DND-41 (cell line): ENCODE measurements around the gene LIN54.

Source experiments
- ATAC-seq: fragments of 200-7000 bp; cut with Tn5 transposase; 3 replicates; pipeline ENCODE4 v1.9.1; 2021; ENCODE audit warnings: low read depth; ENCODE audit not compliant: insufficient read depth
- DNase-seq: peaks from one replicate; pipeline ENCODE4 v3.0.0-alpha.2; 2020
- H2AFZ ChIP-seq: 2 replicates; pipeline ENCODE4 v1.6.0; 2012; ENCODE audit warnings: low read depth, low read length
- H3K27ac ChIP-seq: 2 replicates; pipeline ENCODE4 v1.5.1; 2012; ENCODE audit warnings: low read length, inconsistent platforms
- H3K27me3 ChIP-seq: fragments of 200-600 bp; sonication (generic); 2 replicates; pipeline ENCODE4 v1.6.0; 2012; ENCODE audit warnings: low read length, mild to moderate bottlenecking, inconsistent platforms; ENCODE audit not compliant: insufficient read depth, poor library complexity
- H3K36me3 ChIP-seq: 2 replicates; pipeline ENCODE4 v1.5.1; 2012; ENCODE audit warnings: low read length, inconsistent platforms; ENCODE audit not compliant: insufficient read depth
- H3K4me1 ChIP-seq: 2 replicates; pipeline ENCODE4 v1.5.1; 2012; ENCODE audit warnings: mild to moderate bottlenecking, low read length; ENCODE audit not compliant: insufficient read depth
- H3K4me2 ChIP-seq: 2 replicates; pipeline ENCODE4 v1.6.0; 2012; ENCODE audit warnings: mild to moderate bottlenecking, moderate library complexity, low read length, inconsistent platforms; ENCODE audit not compliant: insufficient read depth
- H3K4me3 ChIP-seq, 2 experiments: fragments of 200-600 bp in 1 of 2; shearing (Covaris generic) in 1 of 2; 2 replicates each; pipeline ENCODE4 v1.5.1; 2012 to 2016; ENCODE audit warnings: inconsistent platforms in 2 of 2, low read length in 2 of 2, mild to moderate bottlenecking in 2 of 2, low read depth in 1 of 2, moderate library complexity in 1 of 2
- H3K79me2 ChIP-seq: 2 replicates; pipeline ENCODE4 v1.6.0; 2012; ENCODE audit warnings: low read length, inconsistent platforms; ENCODE audit not compliant: insufficient read depth
- H3K9ac ChIP-seq: 2 replicates; pipeline ENCODE4 v1.6.0; 2012; ENCODE audit warnings: low read depth, mild to moderate bottlenecking, inconsistent platforms, low read length, moderate library complexity
- H3K9me3 ChIP-seq: 2 replicates; pipeline ENCODE4 v1.5.1; 2012; ENCODE audit warnings: low read length, moderate library complexity, mild to moderate bottlenecking, inconsistent platforms; ENCODE audit not compliant: insufficient read depth, severe bottlenecking
- H4K20me1 ChIP-seq: 2 replicates; pipeline ENCODE4 v1.6.0; 2012; ENCODE audit warnings: low read length; ENCODE audit not compliant: insufficient read depth
- EZH2 ChIP-seq: IDR thresholded peaks from 3 replicates; pipeline ENCODE4 v1.6.1; 2012; ENCODE audit warnings: borderline replicate concordance, low read depth, mild to moderate bottlenecking, moderate library complexity, low read length, inconsistent platforms; ENCODE audit not compliant: severe bottlenecking
- TF ChIP-seq, protein P1 (sequence below): IDR thresholded peaks from 2 replicates; pipeline ENCODE4 v1.5.1; 2012; ENCODE audit warnings: borderline replicate concordance, low read length, moderate library complexity, mild to moderate bottlenecking; ENCODE audit not compliant: poor library complexity, severe bottlenecking; ENCODE audit errors: extremely low read depth

Gene LIN54

DNA sequence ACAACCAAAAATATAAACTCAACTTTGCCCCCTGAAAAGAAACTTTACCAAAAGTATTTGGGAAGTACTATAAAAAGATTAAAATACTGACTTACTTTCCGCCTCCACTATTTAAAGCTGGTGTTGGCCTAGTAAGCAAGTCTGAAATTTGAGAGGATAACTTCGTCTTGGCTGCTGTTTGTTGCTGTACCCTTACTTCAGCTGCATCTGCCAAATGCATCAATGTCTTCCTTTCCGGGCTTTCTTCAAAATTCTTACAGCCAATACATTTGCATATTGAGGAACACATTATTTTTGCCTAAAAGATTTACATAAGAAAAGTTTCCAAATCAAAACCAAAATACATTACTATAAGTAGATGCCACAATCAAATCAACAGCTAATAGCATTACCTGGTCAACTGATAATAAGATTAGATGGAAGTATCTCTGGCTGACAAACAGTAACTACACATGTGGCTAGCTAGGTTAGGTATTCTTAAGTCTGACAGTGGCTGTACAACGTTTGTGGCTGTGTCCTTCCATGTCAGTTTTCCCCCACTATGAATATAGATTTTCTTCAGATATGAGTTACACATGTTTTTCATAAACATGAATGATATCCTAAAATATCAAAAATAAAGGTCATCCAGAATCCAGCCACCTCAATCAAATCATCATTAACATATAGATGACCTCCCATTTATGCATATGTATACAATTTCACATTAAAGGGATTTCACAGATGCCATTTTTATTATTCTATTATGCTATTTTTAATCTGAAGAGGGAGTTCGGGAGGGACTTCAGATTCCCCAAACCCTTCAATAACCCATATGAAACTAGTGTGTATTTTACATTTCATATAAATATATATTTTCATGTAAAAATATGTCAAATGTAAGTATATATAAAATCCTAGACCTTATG lies 79.5 kb downstream of the LIN54 start:
- Histone ChIP-seq H3K4me2 (no peak overlapping the region), H3K9ac (no peak overlapping the region), H3K27ac (no peak overlapping the region), H3K36me3 (peaks cover 76% of the 10 kb centered on the region), H3K9me3 (no peaks in the 10 kb centered on the region), H4K20me1 (no peaks in the 10 kb centered on the region), H3K4me3 (no peak overlapping the region), H2AFZ (no peak overlapping the region), H3K4me1 (no peaks in the 10 kb centered on the region), H3K27me3 (no peaks in the 10 kb centered on the region), H3K79me2 (no peaks in the 10 kb centered on the region)
- DNase-seq, result no peak
- no peak for ATAC-seq
- TF ChIP-seq EZH2, result no peak
- TF ChIP-seq, protein P1, sequence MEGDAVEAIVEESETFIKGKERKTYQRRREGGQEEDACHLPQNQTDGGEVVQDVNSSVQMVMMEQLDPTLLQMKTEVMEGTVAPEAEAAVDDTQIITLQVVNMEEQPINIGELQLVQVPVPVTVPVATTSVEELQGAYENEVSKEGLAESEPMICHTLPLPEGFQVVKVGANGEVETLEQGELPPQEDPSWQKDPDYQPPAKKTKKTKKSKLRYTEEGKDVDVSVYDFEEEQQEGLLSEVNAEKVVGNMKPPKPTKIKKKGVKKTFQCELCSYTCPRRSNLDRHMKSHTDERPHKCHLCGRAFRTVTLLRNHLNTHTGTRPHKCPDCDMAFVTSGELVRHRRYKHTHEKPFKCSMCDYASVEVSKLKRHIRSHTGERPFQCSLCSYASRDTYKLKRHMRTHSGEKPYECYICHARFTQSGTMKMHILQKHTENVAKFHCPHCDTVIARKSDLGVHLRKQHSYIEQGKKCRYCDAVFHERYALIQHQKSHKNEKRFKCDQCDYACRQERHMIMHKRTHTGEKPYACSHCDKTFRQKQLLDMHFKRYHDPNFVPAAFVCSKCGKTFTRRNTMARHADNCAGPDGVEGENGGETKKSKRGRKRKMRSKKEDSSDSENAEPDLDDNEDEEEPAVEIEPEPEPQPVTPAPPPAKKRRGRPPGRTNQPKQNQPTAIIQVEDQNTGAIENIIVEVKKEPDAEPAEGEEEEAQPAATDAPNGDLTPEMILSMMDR, result no peak

DNA sequence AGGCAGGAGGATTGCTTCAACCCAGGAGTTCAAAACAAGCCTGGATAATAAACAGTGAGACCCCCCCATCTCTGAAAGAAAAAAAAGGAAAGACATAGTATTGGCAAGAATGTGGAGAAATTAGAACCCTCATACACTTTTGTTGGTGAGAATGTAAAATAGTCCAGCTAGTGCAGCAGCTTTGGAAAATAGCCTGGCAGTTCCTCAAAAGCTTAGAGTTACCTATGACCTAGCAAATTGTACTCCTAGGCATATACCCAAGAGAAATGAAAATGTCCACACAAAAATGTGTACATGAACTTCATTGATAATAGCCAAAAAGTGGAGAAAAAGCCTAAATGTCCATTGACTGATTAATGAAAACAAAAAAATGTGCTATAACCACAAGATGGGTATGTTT lies 88.8 kb downstream of the LIN54 start:
- no peak for DNase-seq
- Histone ChIP-seq H3K27me3 (no peaks in the 10 kb centered on the region), H3K4me2 (no peak overlapping the region), H3K79me2 (no peaks in the 10 kb centered on the region), H3K9me3 (no peaks in the 10 kb centered on the region), H3K36me3 (peaks cover 46% of the 10 kb centered on the region), H3K4me1 (no peaks in the 10 kb centered on the region), H2AFZ (no peak overlapping the region), H3K9ac (no peak overlapping the region), H3K27ac (no peak overlapping the region), H4K20me1 (no peaks in the 10 kb centered on the region), H3K4me3 (no peak overlapping the region)
- no peak for TF ChIP-seq EZH2
- TF ChIP-seq, protein P1, result no peak
- ATAC-seq, result no peak

DNA sequence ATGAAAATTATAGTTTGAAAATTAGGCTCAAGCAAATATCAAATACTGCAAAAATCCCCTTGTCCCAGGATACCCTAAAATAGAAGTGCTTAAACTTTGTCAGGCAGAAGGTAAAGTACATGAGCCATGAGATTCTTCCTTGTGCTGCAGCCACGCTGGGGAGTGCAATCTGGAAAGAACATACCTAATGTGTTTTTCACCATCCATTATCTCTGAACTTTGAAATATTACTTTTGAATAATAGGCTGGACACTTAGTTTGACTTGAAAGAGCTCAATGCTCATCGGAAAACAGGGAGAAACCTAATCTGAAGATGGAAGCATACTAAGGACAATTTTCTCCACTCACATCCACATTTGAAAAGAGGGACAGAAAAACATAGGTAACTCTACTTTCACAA lies 91.2 kb downstream of the LIN54 start:
- peaks cover 32% of the 10 kb centered on the region; the same call in 1 of the 2 replicates for H3K36me3 ChIP-seq
- H3K79me2 ChIP-seq, result no peaks in the 10 kb centered on the region
- no peak for ATAC-seq
- no peak overlapping the region for H3K4me3 ChIP-seq
- H3K9ac ChIP-seq, result no peak overlapping the region
- TF ChIP-seq, protein P1, result no peak
- TF ChIP-seq EZH2, result no peak
- no peak overlapping the region for H3K27ac ChIP-seq
- no peaks in the 10 kb centered on the region for H4K20me1 ChIP-seq
- DNase-seq, result no peak
- H3K4me1 ChIP-seq, result no peaks in the 10 kb centered on the region
- no peak overlapping the region for H2AFZ ChIP-seq
- no peak overlapping the region for H3K4me2 ChIP-seq
- no peaks in the 10 kb centered on the region for H3K27me3 ChIP-seq
- no peaks in the 10 kb centered on the region for H3K9me3 ChIP-seq
